Neuronal stem cell (in vitro differentiated cells): Measurements from ENCODE around the gene CCDC106.

ENCODE experiments used
- DNase-seq: peaks from one replicate; pipeline ENCODE4 v3.0.0-alpha.2; 2013; ENCODE audit warnings: low spot score
- H2AFZ ChIP-seq: one replicate; pipeline ENCODE4 v1.6.1; 2013; ENCODE audit warnings: mild to moderate bottlenecking, low read length, inconsistent platforms
- H2AK5ac ChIP-seq: 2 replicates; pipeline ENCODE4 v1.6.1; 2013; ENCODE audit warnings: low read depth, mild to moderate bottlenecking, inconsistent platforms, low read length, moderate library complexity, mixed read lengths
- H2BK120ac ChIP-seq: 2 replicates; pipeline ENCODE4 v1.6.1; 2013; ENCODE audit warnings: low read depth, mild to moderate bottlenecking, inconsistent platforms, low read length, moderate library complexity, mixed read lengths
- H2BK12ac ChIP-seq: one replicate; pipeline ENCODE4 v1.6.1; 2013; ENCODE audit warnings: low read length, inconsistent platforms
- H2BK15ac ChIP-seq: 2 replicates; pipeline ENCODE4 v1.6.1; 2013; ENCODE audit warnings: mild to moderate bottlenecking, low read length, inconsistent platforms, mixed read lengths
- H2BK5ac ChIP-seq: one replicate; pipeline ENCODE4 v1.6.1; 2013; ENCODE audit warnings: inconsistent platforms, mild to moderate bottlenecking, low read length, moderate library complexity
- H3K14ac ChIP-seq: one replicate; pipeline ENCODE4 v1.6.1; 2013; ENCODE audit warnings: low read length, inconsistent platforms
- H3K18ac ChIP-seq: 2 replicates; pipeline ENCODE4 v1.6.1; 2013; ENCODE audit warnings: low read length, inconsistent platforms
- H3K23ac ChIP-seq: 2 replicates; pipeline ENCODE4 v1.6.1; 2013; ENCODE audit warnings: low read depth, mild to moderate bottlenecking, mixed read lengths, low read length, inconsistent platforms; ENCODE audit not compliant: poor library complexity
- H3K27ac ChIP-seq: replicated peaks from 3 replicates; pipeline ENCODE4 v1.5.1; 2013; ENCODE audit warnings: low read length, inconsistent platforms
- H3K27me3 ChIP-seq, 3 experiments: 2 replicates each; pipeline ENCODE4 v1.6.1; 2013; ENCODE audit warnings: low read length in 3 of 3, mild to moderate bottlenecking in 2 of 3, inconsistent platforms in 1 of 3, low read depth in 1 of 3, mixed read lengths in 1 of 3, moderate library complexity in 1 of 3; ENCODE audit not compliant: control insufficient read depth in 3 of 3, insufficient read depth in 3 of 3
- H3K36me3 ChIP-seq, 2 donors: replicated peaks in 1 of 2; 2 replicates each; pipeline ENCODE4 v1.6.1; 2013; ENCODE audit warnings: low read length in 2 of 2; ENCODE audit not compliant: control insufficient read depth in 2 of 2, insufficient read depth in 2 of 2
- H3K4ac ChIP-seq: 2 replicates; pipeline ENCODE4 v1.6.1; 2013; ENCODE audit warnings: inconsistent platforms, mild to moderate bottlenecking, low read length, moderate library complexity
- H3K4me1 ChIP-seq, 2 donors: 1 replicate in 1 of 2; 2 replicates in 1 of 2; pipeline ENCODE4 v1.6.1; 2013; ENCODE audit warnings: low read length in 2 of 2, low read depth in 1 of 2; ENCODE audit not compliant: control insufficient read depth in 2 of 2, insufficient read depth in 1 of 2
- H3K4me2 ChIP-seq: one replicate; pipeline ENCODE4 v1.6.1; 2013; ENCODE audit warnings: mild to moderate bottlenecking, low read length, inconsistent platforms; ENCODE audit not compliant: insufficient read depth, poor library complexity, severe bottlenecking
- H3K4me3 ChIP-seq, 2 donors: 2 replicates each; pipeline ENCODE4 v1.5.1; 2013; ENCODE audit warnings: low read length in 2 of 2, mild to moderate bottlenecking in 2 of 2, inconsistent platforms in 1 of 2, moderate library complexity in 1 of 2
- H3K79me1 ChIP-seq: one replicate; pipeline ENCODE4 v1.6.1; 2013; ENCODE audit warnings: low read depth, mild to moderate bottlenecking, inconsistent platforms, low read length, moderate library complexity
- H3K9ac ChIP-seq: one replicate; pipeline ENCODE4 v1.6.1; 2013; ENCODE audit warnings: mild to moderate bottlenecking, low read depth, low read length, inconsistent platforms; ENCODE audit not compliant: poor library complexity
- H3K9me3 ChIP-seq, 2 donors: replicated peaks in 1 of 2; 2 replicates each; pipeline versions ENCODE3 to v1.6.1; 2013; ENCODE audit warnings: low read length in 2 of 2, mild to moderate bottlenecking in 2 of 2, inconsistent platforms in 1 of 2, low read depth in 1 of 2, mixed read lengths in 1 of 2, moderate library complexity in 1 of 2; ENCODE audit not compliant: control insufficient read depth in 2 of 2, insufficient read depth in 1 of 2
- H4K8ac ChIP-seq: one replicate; pipeline ENCODE4 v1.6.1; 2013; ENCODE audit warnings: low read depth, mild to moderate bottlenecking, inconsistent platforms, low read length, moderate library complexity
- H4K91ac ChIP-seq: one replicate; pipeline ENCODE4 v1.6.1; 2013; ENCODE audit warnings: low read length, low read depth, mild to moderate bottlenecking, inconsistent platforms; ENCODE audit not compliant: poor library complexity
- WGBS, 2 donors: extraction: QIAGEN DNeasy Blood & Tissue Kit; methylation state at CpG; one replicate each; pipeline ENCODE4 v1.1.7; 2013; ENCODE audit warnings: missing lambda C conversion rate in 2 of 2, mixed read lengths in 1 of 2; ENCODE audit not compliant: insufficient read length in 2 of 2, insufficient replicate concordance in 1 of 2; ENCODE audit errors: extremely low coverage in 2 of 2; 5-methylcytosine and 5-hydroxymethylcytosine counted together

The CCDC106 gene

DNA sequence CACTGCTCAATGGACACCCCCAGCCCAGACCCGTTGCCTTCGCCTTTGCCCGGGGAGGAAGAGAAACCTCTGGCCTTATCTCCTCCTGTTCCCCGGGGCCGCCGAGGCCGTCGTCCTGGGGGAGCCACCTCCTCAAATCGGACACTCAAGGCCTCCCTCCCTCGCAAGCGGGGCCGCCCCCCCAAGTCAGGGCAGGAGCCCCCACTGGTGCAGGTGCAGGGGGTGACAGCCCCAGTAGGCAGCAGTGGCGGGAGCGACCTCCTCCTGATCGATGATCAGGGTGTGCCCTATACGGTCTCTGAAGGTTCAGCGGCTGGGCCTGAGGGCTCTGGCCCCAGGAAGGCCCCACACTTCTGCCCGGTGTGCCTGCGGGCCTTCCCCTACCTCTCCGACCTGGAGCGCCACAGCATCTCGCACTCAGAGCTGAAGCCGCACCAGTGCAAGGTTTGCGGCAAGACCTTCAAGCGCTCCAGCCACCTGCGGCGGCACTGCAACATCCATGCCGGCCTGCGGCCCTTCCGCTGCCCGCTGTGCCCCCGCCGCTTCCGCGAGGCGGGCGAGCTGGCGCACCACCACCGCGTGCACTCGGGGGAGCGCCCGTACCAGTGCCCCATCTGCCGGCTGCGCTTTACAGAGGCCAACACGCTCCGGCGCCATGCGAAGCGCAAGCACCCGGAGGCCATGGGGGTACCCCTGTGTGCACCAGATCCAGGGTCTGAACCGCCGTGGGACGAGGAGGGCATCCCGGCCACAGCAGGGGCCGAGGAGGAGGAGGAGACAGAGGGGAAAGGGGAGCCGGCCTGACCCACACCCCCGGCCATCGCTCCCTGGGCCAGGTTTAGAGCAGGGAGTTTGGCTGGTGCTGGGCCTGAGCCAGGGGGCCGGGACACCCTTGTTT is 45.7 kb upstream of the CCDC106 start:
- peak overlapping the region; percentile 73 for H2BK12ac ChIP-seq
- H4K8ac ChIP-seq = no peak overlapping the region
- H2BK120ac ChIP-seq = no peak overlapping the region
- no peak overlapping the region for H3K9ac ChIP-seq
- no CpG with 5 or more reads among the region's 60 CpGs for WGBS, 2 donors
- H2AK5ac ChIP-seq = peak overlapping the region; percentile 92
- peak overlapping the region; percentile 71 for H3K18ac ChIP-seq
- H3K36me3 ChIP-seq = peaks cover 1 to 11% of the 10 kb centered on the region in 2 donors
- H3K9me3 ChIP-seq = peaks cover 0 to 7% of the 10 kb centered on the region in 2 donors
- peaks cover 4% of the 10 kb centered on the region for H3K79me1 ChIP-seq
- H4K91ac ChIP-seq = peak overlapping the region; percentile 22
- no peak overlapping the region for H3K27ac ChIP-seq
- H3K23ac ChIP-seq = peak overlapping the region; percentile 10
- H2AFZ ChIP-seq = no peak overlapping the region
- peak overlapping the region; percentile 79 for H2BK15ac ChIP-seq
- H2BK5ac ChIP-seq = peak overlapping the region; percentile 27
- H3K4me3 ChIP-seq = no peak overlapping the region
- DNase-seq = no peak
- peaks cover 13 to 14% of the 10 kb centered on the region in 2 donors for H3K4me1 ChIP-seq
- H3K4me2 ChIP-seq = no peak overlapping the region
- H3K4ac ChIP-seq = peak overlapping the region; percentile 81
- no peaks in the 10 kb centered on the region for H3K27me3 ChIP-seq
- no peak overlapping the region for H3K14ac ChIP-seq

DNA sequence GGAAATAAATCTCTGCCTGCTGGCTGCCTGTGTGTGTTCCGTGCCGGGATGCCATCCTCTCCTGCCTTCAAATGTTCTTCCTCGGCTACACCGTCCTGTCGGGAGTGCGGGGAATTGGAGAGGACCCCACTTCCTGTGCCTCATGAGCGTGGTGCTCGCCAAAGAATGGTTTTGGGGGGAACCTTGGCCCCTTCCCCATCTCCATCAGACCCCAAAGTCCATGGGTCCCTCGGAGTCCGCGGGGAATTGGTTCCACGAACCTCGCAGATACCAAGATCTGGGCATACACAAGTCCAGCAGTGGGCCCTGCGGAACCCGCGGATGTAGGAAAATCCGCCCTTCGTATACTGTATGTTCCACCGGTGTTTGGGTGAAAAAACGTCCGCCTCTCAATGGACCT is 44.9 kb upstream of the CCDC106 start:
- Histone ChIP-seq H2AK5ac (peak overlapping the region; percentile 92), H3K4me2 (no peak overlapping the region), H3K27me3 (no peaks in the 10 kb centered on the region), H2BK12ac (peak overlapping the region; percentile 58), H3K79me1 (peaks cover 5% of the 10 kb centered on the region), H3K4me3 (no peak overlapping the region), H3K9me3 (peaks cover 0 to 7% of the 10 kb centered on the region in 2 donors), H3K36me3 (peaks cover 1 to 14% of the 10 kb centered on the region in 2 donors), H2BK120ac (no peak overlapping the region), H3K9ac (no peak overlapping the region), H3K4ac (no peak overlapping the region), H2AFZ (no peak overlapping the region), H3K27ac (no peak overlapping the region), H3K23ac (no peak overlapping the region), H4K8ac (no peak overlapping the region), H3K4me1 (peaks cover 12 to 14% of the 10 kb centered on the region in 2 donors), H3K18ac (peak overlapping the region; percentile 51), H2BK15ac (peak overlapping the region; percentile 79), H4K91ac (no peak overlapping the region), H2BK5ac (peak overlapping the region; percentile 27), H3K14ac (no peak overlapping the region)
- no CpG with 5 or more reads among the region's 21 CpGs for WGBS, 2 donors
- DNase-seq = no peak

DNA sequence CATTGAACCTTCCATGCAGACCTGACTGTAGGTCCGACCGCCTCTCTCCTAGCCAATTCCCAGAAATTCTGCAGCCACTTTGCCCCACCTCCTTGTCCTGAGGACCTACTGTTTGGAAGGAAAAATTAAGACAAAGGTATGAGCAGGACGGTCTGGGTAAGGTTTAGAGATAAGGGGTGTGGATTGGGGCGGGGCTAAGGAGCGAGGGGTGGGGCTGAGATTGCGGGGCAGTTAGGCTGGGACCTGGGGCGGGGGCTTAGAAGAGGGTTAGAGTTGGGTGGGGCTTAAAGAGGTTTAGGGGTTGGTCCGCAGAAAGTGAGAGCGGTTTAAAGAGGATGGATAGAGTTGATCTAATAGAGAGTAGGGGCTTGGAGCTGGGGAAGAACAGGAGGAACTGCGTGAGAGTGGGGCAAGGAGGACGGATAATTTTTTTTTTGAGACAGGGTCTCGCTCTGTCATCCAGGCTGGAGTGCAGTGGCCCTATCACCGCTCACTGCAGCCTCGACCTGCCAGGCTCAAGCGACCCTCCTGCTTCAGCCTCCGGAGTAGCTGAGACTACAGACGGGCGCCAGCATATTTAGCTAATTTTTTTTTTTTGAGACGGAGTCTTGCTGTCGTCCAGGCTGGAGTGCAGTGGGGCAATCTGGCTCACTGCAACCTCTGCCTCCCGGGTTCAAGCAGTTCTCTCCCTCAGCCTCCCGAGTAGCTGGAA is 44.3 kb upstream of the CCDC106 start:
- DNase-seq = no peak
- Histone ChIP-seq H3K4me1 (peaks cover 7 to 14% of the 10 kb centered on the region in 2 donors), H4K8ac (no peak overlapping the region), H3K23ac (no peak overlapping the region), H2AK5ac (peak overlapping the region; percentile 92), H3K4ac (no peak overlapping the region), H3K14ac (no peak overlapping the region), H2AFZ (no peak overlapping the region), H2BK5ac (no peak overlapping the region), H2BK120ac (no peak overlapping the region), H3K27ac (peak overlapping the region; percentile 100), H3K9me3 (peaks cover 0 to 7% of the 10 kb centered on the region in 2 donors), H3K4me2 (no peak overlapping the region), H3K4me3 (peak overlapping the region in 1 of 2 donors; percentile 78), H3K27me3 (no peaks in the 10 kb centered on the region), H3K36me3 (peaks cover 1 to 17% of the 10 kb centered on the region in 2 donors), H4K91ac (no peak overlapping the region), H3K18ac (no peak overlapping the region), H2BK15ac (peak overlapping the region; percentile 79), H2BK12ac (peak overlapping the region; percentile 58), H3K9ac (no peak overlapping the region), H3K79me1 (peaks cover 5% of the 10 kb centered on the region)
- 100% methylated on average over 1 to 2 of the region's 22 CpGs for WGBS, 2 donors

DNA sequence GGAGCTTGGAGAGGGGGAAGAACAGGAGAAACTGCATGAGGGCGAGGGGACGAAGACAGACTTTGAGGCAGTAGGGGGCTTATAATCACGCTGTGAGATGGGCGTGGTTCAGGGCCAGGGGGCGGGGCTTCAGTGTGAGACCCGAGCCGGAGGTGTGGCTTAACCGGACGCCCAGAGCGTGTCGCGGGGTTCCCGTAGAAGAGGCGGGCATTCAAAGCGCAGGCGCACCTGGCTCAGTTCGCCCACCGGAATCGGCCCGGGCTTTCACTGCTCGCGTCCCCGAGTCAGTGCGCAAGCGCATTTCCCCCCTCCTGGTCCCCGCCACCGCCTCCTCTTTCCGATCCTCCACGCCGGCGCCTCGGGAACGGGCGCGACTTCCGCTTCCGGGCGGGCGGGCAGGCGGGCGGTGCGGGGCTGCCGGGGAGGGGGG is 42.8 kb upstream of the CCDC106 start:
- no CpG with 5 or more reads among the region's 43 CpGs for WGBS, 2 donors
- H2BK15ac ChIP-seq = no peak overlapping the region
- H3K36me3 ChIP-seq = peaks cover 7 to 31% of the 10 kb centered on the region in 2 donors
- no peak overlapping the region for H3K4ac ChIP-seq
- no peak overlapping the region for H2BK12ac ChIP-seq
- peak overlapping the region; percentile 58 for H2AFZ ChIP-seq
- peaks cover 7 to 14% of the 10 kb centered on the region in 2 donors for H3K4me1 ChIP-seq
- H3K27me3 ChIP-seq = no peaks in the 10 kb centered on the region
- no peak overlapping the region for H3K9ac ChIP-seq
- H3K18ac ChIP-seq = peak overlapping the region; percentile 80
- peaks cover 0 to 7% of the 10 kb centered on the region in 2 donors for H3K9me3 ChIP-seq
- no peak overlapping the region for H3K23ac ChIP-seq
- peak overlapping the region; percentile 100 for H3K27ac ChIP-seq
- peak overlapping the region; percentile 72 to 78 for H3K4me3 ChIP-seq
- no peak overlapping the region for H2BK120ac ChIP-seq
- no peak overlapping the region for H4K91ac ChIP-seq
- no peak overlapping the region for H3K14ac ChIP-seq
- H3K4me2 ChIP-seq = peak overlapping the region; percentile 42
- DNase-seq = peak; percentile 99
- H3K79me1 ChIP-seq = peaks cover 7% of the 10 kb centered on the region
- H2BK5ac ChIP-seq = peak overlapping the region; percentile 87
- H2AK5ac ChIP-seq = no peak overlapping the region
- no peak overlapping the region for H4K8ac ChIP-seq
